ENCODE measurements around the gene MIP. TPM values are rescaled to one million over a fixed set of nuclear protein-coding genes. Genes with fewer than 3 reads are reported as not detected.

The MIP gene
- total RNA-seq, 4 donors from 2014 or later: not detected

DNA sequence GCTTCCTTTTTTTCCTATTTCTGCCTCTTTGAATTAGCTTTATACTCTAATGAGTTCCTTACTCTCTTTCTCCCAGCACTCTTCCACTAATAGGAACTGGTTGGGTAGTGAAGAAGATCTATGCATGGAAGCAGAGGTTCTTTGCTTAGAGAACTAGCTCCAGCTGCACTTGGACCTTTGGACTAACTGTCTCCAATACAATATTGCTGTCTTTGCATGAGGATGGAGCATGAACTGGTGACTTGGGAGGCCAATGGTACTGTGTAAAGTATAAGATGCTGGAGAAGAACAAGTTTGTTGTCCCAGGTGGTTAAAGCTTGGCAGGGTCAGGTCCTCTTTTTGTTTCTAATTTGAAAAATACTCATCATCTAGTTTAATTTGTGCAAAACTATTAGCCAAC, 35.9 kb upstream of the MIP start:
- Histone ChIP-seq H3K27ac (no peak overlapping the region), H3K27me3 (peaks cover 21% of the 10 kb centered on the region), H3K4me1 (peaks cover 20% of the 10 kb centered on the region), H3K9me3 (no peaks in the 10 kb centered on the region), H3K36me3 (no peaks in the 10 kb centered on the region), H3K4me3 (no peak overlapping the region)
- TF ChIP-seq POLR2AphosphoS5 (IDR thresholded peaks at IDR 0.05): no peak
- TF ChIP-seq, protein P1, sequence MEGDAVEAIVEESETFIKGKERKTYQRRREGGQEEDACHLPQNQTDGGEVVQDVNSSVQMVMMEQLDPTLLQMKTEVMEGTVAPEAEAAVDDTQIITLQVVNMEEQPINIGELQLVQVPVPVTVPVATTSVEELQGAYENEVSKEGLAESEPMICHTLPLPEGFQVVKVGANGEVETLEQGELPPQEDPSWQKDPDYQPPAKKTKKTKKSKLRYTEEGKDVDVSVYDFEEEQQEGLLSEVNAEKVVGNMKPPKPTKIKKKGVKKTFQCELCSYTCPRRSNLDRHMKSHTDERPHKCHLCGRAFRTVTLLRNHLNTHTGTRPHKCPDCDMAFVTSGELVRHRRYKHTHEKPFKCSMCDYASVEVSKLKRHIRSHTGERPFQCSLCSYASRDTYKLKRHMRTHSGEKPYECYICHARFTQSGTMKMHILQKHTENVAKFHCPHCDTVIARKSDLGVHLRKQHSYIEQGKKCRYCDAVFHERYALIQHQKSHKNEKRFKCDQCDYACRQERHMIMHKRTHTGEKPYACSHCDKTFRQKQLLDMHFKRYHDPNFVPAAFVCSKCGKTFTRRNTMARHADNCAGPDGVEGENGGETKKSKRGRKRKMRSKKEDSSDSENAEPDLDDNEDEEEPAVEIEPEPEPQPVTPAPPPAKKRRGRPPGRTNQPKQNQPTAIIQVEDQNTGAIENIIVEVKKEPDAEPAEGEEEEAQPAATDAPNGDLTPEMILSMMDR (IDR thresholded peaks at IDR 0.05): no peak
- no peak for TF ChIP-seq POLR2A (IDR thresholded peaks at IDR 0.05)
- TF ChIP-seq EP300 (IDR thresholded peaks at IDR 0.05): no peak
- no peak for DNase-seq (ENCODE audit: low spot score in 2 of 2)

DNA sequence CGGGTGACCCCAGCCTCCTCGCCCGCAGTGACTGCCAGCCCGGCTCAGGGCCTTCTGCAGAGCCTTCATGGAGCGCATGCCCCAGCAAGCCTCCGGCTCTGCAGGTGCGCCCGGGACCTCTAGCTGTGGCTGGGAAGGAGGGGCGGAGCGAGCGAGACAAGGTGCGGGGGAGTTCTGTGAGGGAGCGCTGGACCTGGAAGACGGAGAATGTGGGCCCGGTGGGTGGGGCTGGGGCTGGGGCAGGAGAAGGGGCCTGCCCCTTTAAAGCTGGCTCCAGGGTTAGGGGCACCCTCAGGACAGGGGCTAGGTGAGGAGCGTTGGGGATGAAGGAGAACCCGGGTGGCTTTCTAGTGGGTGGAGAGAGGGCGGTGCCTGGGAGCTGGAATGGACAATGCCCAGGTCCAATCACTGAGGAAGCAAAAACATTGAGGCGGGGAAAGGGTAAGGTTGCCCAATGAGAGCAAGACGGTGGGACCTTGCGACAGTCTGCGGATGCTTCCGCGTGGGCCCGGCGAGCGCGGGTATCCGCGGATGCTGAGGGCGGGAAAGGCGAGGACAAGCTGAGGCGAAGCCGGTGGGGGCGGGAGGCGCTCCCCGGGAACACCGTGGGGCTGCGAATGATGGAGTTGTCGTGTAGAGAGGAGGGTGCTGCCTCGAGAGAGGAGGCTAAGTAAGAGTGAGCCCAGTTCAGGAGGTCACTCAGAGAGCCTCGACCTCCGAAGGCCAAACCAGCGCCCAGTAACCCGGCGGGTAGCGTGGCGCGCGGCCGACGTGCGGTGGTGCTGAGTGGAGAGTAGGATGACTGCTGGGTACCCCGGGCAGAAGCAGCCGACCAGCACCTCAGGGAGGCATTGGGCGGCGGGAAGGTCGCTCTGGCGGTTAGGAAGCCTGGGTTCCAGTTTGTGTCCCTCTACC, 33.8 kb upstream of the MIP start, which contains the start of gene GLS2:
Gene GLS2 (minus strand): TSS at position 121 of the 915 bp plus-strand sequence. CDS start 43 bp downstream, at position 78.
- Histone ChIP-seq H3K4me1 (peaks cover 20% of the 10 kb centered on the region), H3K9me3 (no peaks in the 10 kb centered on the region), H3K4me3 (peak within 1 kb of the TSS; percentile 75), H3K27ac (peak within 1 kb of the TSS; percentile 28), H3K36me3 (no peaks in the 10 kb centered on the region), H3K27me3 (peaks cover 18% of the 10 kb centered on the region)
- WGBS: 19% methylated on average over 53 of the region's 59 CpGs
- peak; percentile 83 for DNase-seq (ENCODE audit: low spot score in 2 of 2)
- TF ChIP-seq EP300 (IDR thresholded peaks at IDR 0.05) (no peak), POLR2AphosphoS5 (IDR thresholded peaks at IDR 0.05) (no peak), POLR2A (IDR thresholded peaks at IDR 0.05) (no peak)
- TF ChIP-seq, protein P1 (IDR thresholded peaks at IDR 0.05): no peak

DNA sequence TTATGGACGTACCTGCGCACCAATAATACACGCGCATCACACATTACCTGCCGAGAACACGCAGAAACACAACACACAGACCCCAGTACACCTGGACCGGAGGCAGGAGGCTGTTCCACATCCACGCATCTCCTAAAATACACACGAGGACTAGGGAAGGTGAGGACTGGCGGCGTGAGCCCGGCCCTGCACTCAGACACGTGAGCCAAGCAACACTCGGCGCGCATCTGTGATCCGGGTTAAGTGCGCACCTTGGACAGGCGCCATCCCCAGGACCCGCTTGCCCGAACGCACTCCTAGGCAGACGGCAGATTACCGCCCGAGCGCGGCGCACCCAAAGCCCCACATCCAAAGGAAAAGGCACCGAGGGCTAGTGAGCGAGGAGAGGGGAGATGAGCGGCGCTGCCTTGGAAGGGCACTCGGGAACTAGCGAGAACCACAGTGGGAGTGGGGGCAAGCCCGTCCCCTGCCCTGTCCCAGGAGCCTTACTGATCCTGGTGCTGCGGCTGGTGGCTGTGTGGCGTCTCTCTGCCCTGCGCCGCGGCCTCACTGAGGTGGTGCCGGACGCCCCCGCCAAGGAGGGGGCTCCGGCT, 33.1 kb upstream of the MIP start:
- peak; percentile 76 to 80 for DNase-seq (ENCODE audit: low spot score in 2 of 2)
- TF ChIP-seq EP300 (IDR thresholded peaks at IDR 0.05): no peak
- TF ChIP-seq POLR2AphosphoS5 (IDR thresholded peaks at IDR 0.05): no peak
- TF ChIP-seq POLR2A (IDR thresholded peaks at IDR 0.05): no peak
- TF ChIP-seq, protein P1 (IDR thresholded peaks at IDR 0.05): no peak
- Histone ChIP-seq H3K4me1 (peaks cover 20% of the 10 kb centered on the region), H3K27me3 (peaks cover 16% of the 10 kb centered on the region), H3K4me3 (peak overlapping the region; percentile 75), H3K36me3 (no peaks in the 10 kb centered on the region), H3K9me3 (no peaks in the 10 kb centered on the region), H3K27ac (peak overlapping the region; percentile 28)
- 13% methylated on average over 17 of the region's 44 CpGs for WGBS

DNA sequence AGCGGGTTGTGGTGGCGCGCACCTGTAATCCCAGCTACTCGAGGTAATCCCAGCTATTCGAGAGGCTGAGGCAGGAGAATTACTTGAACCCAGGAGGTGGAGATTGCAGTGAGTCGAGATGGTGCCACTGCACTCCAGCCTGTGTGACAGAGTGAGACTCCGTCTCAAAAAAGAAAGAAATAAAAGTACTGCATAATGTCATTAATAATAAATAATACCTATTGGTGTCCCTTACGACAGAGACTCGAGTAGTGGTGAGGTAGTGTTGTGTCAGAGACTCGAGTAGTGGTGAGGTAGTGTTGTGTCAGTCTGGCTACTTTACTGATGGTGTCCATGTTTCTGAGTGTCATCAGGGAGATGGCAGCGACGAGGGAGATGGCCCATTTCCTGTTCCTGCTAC, 32.2 kb upstream of the MIP start:
- Histone ChIP-seq H3K27ac (no peak overlapping the region), H3K36me3 (no peaks in the 10 kb centered on the region), H3K9me3 (no peaks in the 10 kb centered on the region), H3K4me1 (peaks cover 20% of the 10 kb centered on the region), H3K4me3 (no peak overlapping the region), H3K27me3 (peaks cover 10% of the 10 kb centered on the region)
- no peak for DNase-seq (ENCODE audit: low spot score in 2 of 2)
- no peak for TF ChIP-seq EP300 (IDR thresholded peaks at IDR 0.05)
- no peak for TF ChIP-seq POLR2A (IDR thresholded peaks at IDR 0.05)
- TF ChIP-seq, protein P1 (IDR thresholded peaks at IDR 0.05): no peak
- TF ChIP-seq POLR2AphosphoS5 (IDR thresholded peaks at IDR 0.05): no peak
- 87% methylated on average over 12 of the region's 12 CpGs for WGBS

DNA sequence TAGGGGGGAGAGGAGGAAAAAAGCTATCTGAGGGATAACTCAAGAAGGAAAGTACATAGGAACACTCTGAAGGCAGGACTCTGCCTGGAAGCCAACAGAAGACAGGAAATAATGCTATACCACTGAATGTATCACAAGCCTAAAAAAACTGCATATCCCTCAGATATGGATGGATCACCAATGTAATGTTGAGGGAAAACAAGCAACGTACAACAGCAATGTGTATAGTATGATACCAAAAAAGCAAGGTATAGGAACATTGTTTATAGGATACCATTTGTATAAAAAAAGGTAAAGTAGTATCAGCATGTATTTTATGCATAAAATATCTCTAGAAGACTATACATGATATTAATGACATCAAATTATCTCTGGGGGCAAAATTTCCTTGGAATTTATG, 30.1 kb upstream of the MIP start:
- WGBS: 73% methylated on average over 1 of the region's 1 CpG

More for the DNA sequence above, 30.1 kb upstream of the MIP start:
- H3K4me1 ChIP-seq: peaks cover 20% of the 10 kb centered on the region
- H3K9me3 ChIP-seq: no peaks in the 10 kb centered on the region
- no peak for DNase-seq (ENCODE audit: low spot score in 2 of 2)
- no peak overlapping the region for H3K4me3 ChIP-seq
- H3K27ac ChIP-seq: no peak overlapping the region
- TF ChIP-seq, protein P1 (IDR thresholded peaks at IDR 0.05): no peak
- TF ChIP-seq POLR2AphosphoS5 (IDR thresholded peaks at IDR 0.05) (no peak), POLR2A (IDR thresholded peaks at IDR 0.05) (no peak), EP300 (IDR thresholded peaks at IDR 0.05) (no peak)
- H3K36me3 ChIP-seq: no peaks in the 10 kb centered on the region
- peaks cover under 1% of the 10 kb centered on the region for H3K27me3 ChIP-seq
